HEK293 (cell line): ENCODE data around the gene FRMD4A.

Experiments
- CTCF ChIA-PET: fragments of 350-600 bp; formaldehyde crosslinking; extraction: SDS; loops from one replicate; lab custom pipeline; 2021; ENCODE audit warnings: antibody characterized with exemption; lab: Yijun Ruan, JAX
- POLR2A ChIA-PET: fragments of 300-600 bp; formaldehyde crosslinking; extraction: SDS; loops from one replicate; lab custom pipeline; 2020; ENCODE audit warnings: antibody characterized with exemption, inconsistent platforms; lab: Yijun Ruan, JAX
- H3K27ac ChIP-seq: fragments of 200-500 bp; sonication (Bioruptor generic); 2 replicates; pipeline ENCODE4 v1.5.1; 2014; ENCODE audit warnings: low read depth, low read length, control low read depth, inconsistent platforms; ENCODE audit errors: extremely low read depth
- H3K36me3 ChIP-seq, 2 experiments: fragments of 200-500 bp in 1 of 2; sonication (Bioruptor generic) in 1 of 2; 1 replicate in 1 of 2; 2 replicates in 1 of 2; pipeline ENCODE4 v1.5.1; 2014 to 2017; ENCODE audit warnings: inconsistent platforms in 2 of 2, low read length in 2 of 2; ENCODE audit not compliant: control insufficient read depth in 2 of 2, insufficient read depth in 1 of 2
- H3K4me1 ChIP-seq: fragments of 200-500 bp; sonication (Bioruptor generic); 2 replicates; pipeline ENCODE4 v1.5.1; 2014; ENCODE audit warnings: mild to moderate bottlenecking, low read length, inconsistent platforms; ENCODE audit not compliant: control insufficient read depth, insufficient read depth
- H3K4me3 ChIP-seq: 2 replicates; pipeline ENCODE4 v1.5.1; 2011; ENCODE audit warnings: low read depth, mild to moderate bottlenecking, control low read depth, low read length, moderate library complexity
- H3K9me3 ChIP-seq: fragments of 200-500 bp; sonication (Bioruptor generic); 2 replicates; pipeline ENCODE4 v1.5.1; 2014; ENCODE audit warnings: low read depth, low read length, inconsistent platforms; ENCODE audit not compliant: control insufficient read depth, insufficient read depth
- GFI1B ChIP-seq: fragments of 450-650 bp; formaldehyde crosslinking; IDR thresholded peaks from 2 replicates; pipeline ENCODE4 v1.5.1; 2016; ENCODE audit warnings: missing biosample characterization, missing genetic modification characterization
- IKZF3 ChIP-seq: fragments of 450-650 bp; IDR thresholded peaks from 2 replicates; pipeline ENCODE4 v1.5.0; 2018; ENCODE audit warnings: missing biosample characterization, mild to moderate bottlenecking, missing genetic modification characterization, moderate library complexity
- MEIS1 ChIP-seq: sonication (generic); formaldehyde crosslinking; IDR thresholded peaks from 2 replicates; pipeline ENCODE4 v1.8.1; 2022; ENCODE audit warnings: missing genetic modification reagents, mild to moderate bottlenecking, borderline replicate concordance
- MYNN ChIP-seq: fragments of 450-650 bp; formaldehyde crosslinking; IDR thresholded peaks from 2 replicates; pipeline ENCODE4 v1.5.1; 2016; ENCODE audit warnings: missing biosample characterization, missing genetic modification characterization, borderline replicate concordance
- WT1 ChIP-seq: fragments of 450-650 bp; formaldehyde crosslinking; IDR thresholded peaks from 2 replicates; pipeline ENCODE4 v1.5.1; 2016; ENCODE audit warnings: missing biosample characterization, missing genetic modification characterization
- ZBTB17 ChIP-seq: fragments of 450-650 bp; formaldehyde crosslinking; IDR thresholded peaks from 2 replicates; pipeline ENCODE4 v1.5.1; 2016; ENCODE audit warnings: missing biosample characterization, missing genetic modification characterization
- ZBTB6 ChIP-seq: fragments of 450-650 bp; formaldehyde crosslinking; IDR thresholded peaks from 2 replicates; pipeline ENCODE4 v1.5.1; 2017; ENCODE audit warnings: missing biosample characterization, missing genetic modification characterization
- ZNF133 ChIP-seq: fragments of 450-650 bp; formaldehyde crosslinking; IDR thresholded peaks from 2 replicates; pipeline ENCODE4 v1.5.1; 2016; ENCODE audit warnings: missing biosample characterization, missing genetic modification characterization
- ZNF221 ChIP-seq: fragments of 450-650 bp; formaldehyde crosslinking; IDR thresholded peaks from 2 replicates; pipeline ENCODE4 v1.5.1; 2017; ENCODE audit warnings: missing biosample characterization, missing genetic modification characterization, borderline replicate concordance
- ZNF274 ChIP-seq, 2 experiments: fragments of 200-500 bp in 1 of 2; fragments of 450-650 bp in 1 of 2; sonication (Bioruptor generic) in 1 of 2; formaldehyde crosslinking in 1 of 2; IDR thresholded peaks; 2 replicates each; pipeline versions ENCODE4 v1.5.1 to v1.6.1; 2014 to 2016; ENCODE audit warnings: borderline replicate concordance in 1 of 2, inconsistent platforms in 1 of 2, low read length in 1 of 2, missing biosample characterization in 1 of 2, missing genetic modification characterization in 1 of 2
- ZNF398 ChIP-seq: fragments of 450-650 bp; formaldehyde crosslinking; IDR thresholded peaks from 2 replicates; pipeline ENCODE4 v1.5.1; 2017; ENCODE audit warnings: missing biosample characterization, missing genetic modification characterization
- ZNF571 ChIP-seq: fragments of 450-650 bp; formaldehyde crosslinking; IDR thresholded peaks from 2 replicates; pipeline ENCODE4 v1.5.0; 2017; ENCODE audit warnings: missing biosample characterization, missing genetic modification characterization
- ZNF707 ChIP-seq: fragments of 450-650 bp; formaldehyde crosslinking; IDR thresholded peaks from 2 replicates; pipeline ENCODE4 v1.5.1; 2016; ENCODE audit warnings: missing biosample characterization, missing genetic modification characterization
- ZSCAN30 ChIP-seq: fragments of 450-650 bp; IDR thresholded peaks from 2 replicates; pipeline ENCODE4 v1.5.1; 2018; ENCODE audit warnings: missing biosample characterization, mild to moderate bottlenecking, missing genetic modification characterization, moderate library complexity
- ZXDB ChIP-seq: fragments of 450-650 bp; formaldehyde crosslinking; IDR thresholded peaks from 2 replicates; pipeline ENCODE4 v1.5.1; 2016; ENCODE audit warnings: missing biosample characterization, missing genetic modification characterization
- TF ChIP-seq, protein P1 (sequence below): fragments of 450-650 bp; formaldehyde crosslinking; conservative IDR thresholded peaks from 2 replicates; pipeline ENCODE4 v1.5.1; 2016; ENCODE audit warnings: low read depth, missing biosample characterization, missing genetic modification characterization
- TF ChIP-seq, protein P2 (sequence below): fragments of 450-650 bp; formaldehyde crosslinking; IDR thresholded peaks from 2 replicates; pipeline ENCODE4 v1.5.1; 2017; ENCODE audit warnings: missing biosample characterization, missing genetic modification characterization

Gene FRMD4A

GRCh38 chr10:14330388-14331061 is at the start of gene FRMD4A:
FRMD4A (minus strand) TSS chr10:14330924.
- CTCF ChIA-PET: interaction anchor here (1.0 kb wide), 1 partner anchor 8 kb away, joined by 3 read pairs; no protein-coding TSS in a partner anchor
- Histone ChIP-seq H3K27ac (no peak within 1 kb of the TSS), H3K9me3 (no peaks in the 10 kb centered on the region), H3K4me3 (no peak within 1 kb of the TSS), H3K36me3 (no peaks in the 10 kb centered on the region), H3K4me1 (0 out of 2 replicates have a peak, but pooled peaks cover 3% of the 10 kb centered on the region)
- POLR2A ChIA-PET: no interaction called here
- TF ChIP-seq ZNF707 (tag by site-specific recombination): no peak
- peak; percentile 40; the same call in 1 of the 2 replicates for TF ChIP-seq ZNF398 (tag by site-specific recombination)
- peak; percentile 67; the same call in 1 of the 2 replicates for TF ChIP-seq WT1

GRCh38 chr10:14379556-14380280 is 49.0 kb upstream of the FRMD4A start:
- CTCF ChIA-PET: interaction anchor here (0.5 kb wide), 1 partner anchor 576 kb away, joined by 4 read pairs; no protein-coding TSS in a partner anchor
- POLR2A ChIA-PET: no interaction called here
- TF ChIP-seq ZBTB17 (no peak), IKZF3 (tag by site-specific recombination) (no peak), ZNF133 (tag by site-specific recombination) (no peak)
- TF ChIP-seq, protein P1, sequence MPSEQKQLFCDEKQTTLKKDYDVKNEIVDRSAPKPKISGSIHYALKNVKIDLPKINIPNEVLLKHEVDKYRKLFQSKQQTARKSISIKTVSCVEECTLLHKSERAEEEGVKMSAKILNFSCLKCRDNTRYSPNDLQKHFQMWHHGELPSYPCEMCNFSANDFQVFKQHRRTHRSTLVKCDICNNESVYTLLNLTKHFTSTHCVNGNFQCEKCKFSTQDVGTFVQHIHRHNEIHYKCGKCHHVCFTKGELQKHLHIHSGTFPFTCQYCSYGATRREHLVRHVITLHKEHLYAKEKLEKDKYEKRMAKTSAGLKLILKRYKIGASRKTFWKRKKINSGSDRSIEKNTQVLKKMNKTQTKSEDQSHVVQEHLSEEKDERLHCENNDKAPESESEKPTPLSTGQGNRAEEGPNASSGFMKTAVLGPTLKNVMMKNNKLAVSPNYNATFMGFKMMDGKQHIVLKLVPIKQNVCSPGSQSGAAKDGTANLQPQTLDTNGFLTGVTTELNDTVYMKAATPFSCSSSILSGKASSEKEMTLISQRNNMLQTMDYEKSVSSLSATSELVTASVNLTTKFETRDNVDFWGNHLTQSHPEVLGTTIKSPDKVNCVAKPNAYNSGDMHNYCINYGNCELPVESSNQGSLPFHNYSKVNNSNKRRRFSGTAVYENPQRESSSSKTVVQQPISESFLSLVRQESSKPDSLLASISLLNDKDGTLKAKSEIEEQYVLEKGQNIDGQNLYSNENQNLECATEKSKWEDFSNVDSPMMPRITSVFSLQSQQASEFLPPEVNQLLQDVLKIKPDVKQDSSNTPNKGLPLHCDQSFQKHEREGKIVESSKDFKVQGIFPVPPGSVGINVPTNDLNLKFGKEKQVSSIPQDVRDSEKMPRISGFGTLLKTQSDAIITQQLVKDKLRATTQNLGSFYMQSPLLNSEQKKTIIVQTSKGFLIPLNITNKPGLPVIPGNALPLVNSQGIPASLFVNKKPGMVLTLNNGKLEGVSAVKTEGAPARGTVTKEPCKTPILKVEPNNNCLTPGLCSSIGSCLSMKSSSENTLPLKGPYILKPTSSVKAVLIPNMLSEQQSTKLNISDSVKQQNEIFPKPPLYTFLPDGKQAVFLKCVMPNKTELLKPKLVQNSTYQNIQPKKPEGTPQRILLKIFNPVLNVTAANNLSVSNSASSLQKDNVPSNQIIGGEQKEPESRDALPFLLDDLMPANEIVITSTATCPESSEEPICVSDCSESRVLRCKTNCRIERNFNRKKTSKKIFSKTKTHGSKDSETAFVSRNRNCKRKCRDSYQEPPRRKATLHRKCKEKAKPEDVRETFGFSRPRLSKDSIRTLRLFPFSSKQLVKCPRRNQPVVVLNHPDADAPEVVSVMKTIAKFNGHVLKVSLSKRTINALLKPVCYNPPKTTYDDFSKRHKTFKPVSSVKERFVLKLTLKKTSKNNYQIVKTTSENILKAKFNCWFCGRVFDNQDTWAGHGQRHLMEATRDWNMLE (tag by site-specific recombination): no peak
- TF ChIP-seq, all 188 proteins: peak for 0
- H3K9me3 ChIP-seq: no peaks in the 10 kb centered on the region
- no peaks in the 10 kb centered on the region for H3K4me1 ChIP-seq
- H3K36me3 ChIP-seq: no peaks in the 10 kb centered on the region
- no peak overlapping the region for H3K27ac ChIP-seq
- H3K4me3 ChIP-seq: no peak overlapping the region

DNA sequence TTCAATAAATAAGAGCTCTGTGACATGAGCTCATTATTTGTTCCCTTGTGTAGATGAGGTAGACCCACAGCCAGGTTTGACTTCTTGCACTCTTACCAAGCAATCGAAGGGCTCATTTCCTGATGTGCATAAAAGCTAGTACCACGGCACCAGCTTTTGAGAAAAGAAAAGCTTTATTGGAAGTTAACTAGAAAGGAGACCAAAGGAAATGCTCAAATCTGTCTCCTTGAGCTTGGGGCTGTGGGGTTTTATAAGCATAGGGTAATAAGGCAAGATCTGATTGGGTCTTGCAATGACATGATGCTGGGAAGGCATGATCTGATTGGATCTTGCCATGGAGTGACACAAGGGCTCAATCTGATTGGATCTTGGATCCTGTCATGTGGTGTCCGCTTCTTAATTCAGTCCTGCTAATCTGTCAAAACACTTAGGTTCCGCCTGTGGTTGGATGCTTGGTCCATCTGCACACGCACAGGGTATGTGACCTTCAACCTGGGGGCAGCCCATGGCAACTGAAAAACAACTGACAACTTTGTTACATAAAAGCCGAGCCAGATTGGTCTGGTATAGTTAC is 47.8 kb upstream of the FRMD4A start:
- H3K27ac ChIP-seq: no peak overlapping the region
- ChIA-PET CTCF (interaction anchor here (0.7 kb wide), 1 partner anchor 105 kb away, joined by 3 read pairs; no protein-coding TSS in a partner anchor), POLR2A (no interaction called here)
- H3K4me3 ChIP-seq: no peak overlapping the region
- no peaks in the 10 kb centered on the region for H3K4me1 ChIP-seq
- H3K36me3 ChIP-seq: no peaks in the 10 kb centered on the region
- no peaks in the 10 kb centered on the region for H3K9me3 ChIP-seq
- TF ChIP-seq MYNN (tag by site-specific recombination) (no peak), ZXDB (tag by site-specific recombination) (no peak), MEIS1 (no peak), ZSCAN30 (tag by site-specific recombination) (no peak), GFI1B (no peak), ZNF221 (tag by site-specific recombination) (no peak), ZNF571 (tag by site-specific recombination) (no peak), ZNF274 (IDR thresholded peaks at IDR 0.05; ENCODE audit: low read length) (no peak), ZNF274 (tag by site-specific recombination; IDR thresholded peaks at IDR 0.05; ENCODE audit: borderline replicate concordance) (no peak), ZBTB6 (tag by site-specific recombination) (no peak)
- TF ChIP-seq, protein P2, sequence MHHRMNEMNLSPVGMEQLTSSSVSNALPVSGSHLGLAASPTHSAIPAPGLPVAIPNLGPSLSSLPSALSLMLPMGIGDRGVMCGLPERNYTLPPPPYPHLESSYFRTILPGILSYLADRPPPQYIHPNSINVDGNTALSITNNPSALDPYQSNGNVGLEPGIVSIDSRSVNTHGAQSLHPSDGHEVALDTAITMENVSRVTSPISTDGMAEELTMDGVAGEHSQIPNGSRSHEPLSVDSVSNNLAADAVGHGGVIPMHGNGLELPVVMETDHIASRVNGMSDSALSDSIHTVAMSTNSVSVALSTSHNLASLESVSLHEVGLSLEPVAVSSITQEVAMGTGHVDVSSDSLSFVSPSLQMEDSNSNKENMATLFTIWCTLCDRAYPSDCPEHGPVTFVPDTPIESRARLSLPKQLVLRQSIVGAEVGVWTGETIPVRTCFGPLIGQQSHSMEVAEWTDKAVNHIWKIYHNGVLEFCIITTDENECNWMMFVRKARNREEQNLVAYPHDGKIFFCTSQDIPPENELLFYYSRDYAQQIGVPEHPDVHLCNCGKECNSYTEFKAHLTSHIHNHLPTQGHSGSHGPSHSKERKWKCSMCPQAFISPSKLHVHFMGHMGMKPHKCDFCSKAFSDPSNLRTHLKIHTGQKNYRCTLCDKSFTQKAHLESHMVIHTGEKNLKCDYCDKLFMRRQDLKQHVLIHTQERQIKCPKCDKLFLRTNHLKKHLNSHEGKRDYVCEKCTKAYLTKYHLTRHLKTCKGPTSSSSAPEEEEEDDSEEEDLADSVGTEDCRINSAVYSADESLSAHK: no peak
